SIG-M5 treated with dmso at 0.1 percent for 504 hours (cell line): Measurements from ENCODE around the gene MOB1B.
"Not testable (repeated sequence)": the region's sequence is repeated elsewhere in the genome, so short reads cannot be mapped to it uniquely, and the experiment has no call there.

Source experiments
- DNase-seq: peaks from one replicate; lab custom pipeline; 2025; ENCODE audit not compliant: unreplicated experiment; lab: John Stamatoyannopoulos, UW

Gene MOB1B

DNA sequence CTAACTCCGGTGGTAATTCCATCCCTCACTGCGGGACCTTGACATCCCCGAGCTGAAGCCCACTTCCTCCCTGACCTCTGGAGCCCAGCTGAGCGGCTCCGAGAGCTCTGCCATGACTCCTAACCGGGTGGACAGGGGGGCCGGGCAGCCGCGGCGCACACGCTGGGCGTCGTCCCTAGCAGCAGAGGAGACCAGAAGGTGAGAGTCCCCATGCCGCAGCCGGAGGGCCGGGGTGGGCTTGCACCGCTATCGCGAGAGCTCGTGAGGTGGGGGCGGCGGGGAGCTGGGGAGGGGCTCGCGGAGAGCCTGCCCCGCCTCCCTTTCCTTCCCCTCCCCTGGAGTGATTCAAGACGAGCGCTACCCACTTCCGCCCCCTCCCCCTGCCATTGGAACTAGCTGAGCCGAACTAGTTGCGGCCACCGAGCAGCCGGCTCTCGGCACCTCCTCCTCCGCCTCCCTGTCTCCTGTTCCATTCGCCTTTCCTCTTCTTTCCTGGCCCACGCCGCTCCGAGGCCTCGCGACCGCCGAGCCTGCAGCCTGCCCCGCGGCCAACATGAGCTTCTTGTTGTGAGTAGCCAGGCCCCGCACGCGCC is at the start of gene MOB1B:
Gene MOB1B, plus strand, starts transcription at position 386 of the 593 bp plus-strand sequence. Its CDS starts 168 bp downstream, at position 554.
- peak; percentile 66 for DNase-seq

DNA sequence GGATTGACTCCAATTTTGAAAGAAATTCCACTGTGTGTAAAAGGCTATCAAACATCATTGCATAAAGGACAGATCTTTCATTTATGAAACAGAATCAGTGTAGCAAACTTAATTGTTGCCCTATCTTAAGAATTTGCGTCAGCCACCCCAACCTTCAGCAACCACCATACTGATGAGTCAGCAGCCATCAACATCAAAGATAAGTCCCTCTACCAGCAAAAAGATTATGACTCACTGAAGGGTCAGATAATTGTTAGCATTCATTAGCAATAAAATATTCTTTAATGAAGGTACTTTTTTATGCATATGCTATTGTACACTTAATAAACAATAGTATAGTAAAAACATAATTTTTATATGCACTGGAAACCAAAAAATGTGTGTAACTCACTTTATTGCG is 46.7 kb upstream of the MOB1B start:
- DNase-seq: no peak

DNA sequence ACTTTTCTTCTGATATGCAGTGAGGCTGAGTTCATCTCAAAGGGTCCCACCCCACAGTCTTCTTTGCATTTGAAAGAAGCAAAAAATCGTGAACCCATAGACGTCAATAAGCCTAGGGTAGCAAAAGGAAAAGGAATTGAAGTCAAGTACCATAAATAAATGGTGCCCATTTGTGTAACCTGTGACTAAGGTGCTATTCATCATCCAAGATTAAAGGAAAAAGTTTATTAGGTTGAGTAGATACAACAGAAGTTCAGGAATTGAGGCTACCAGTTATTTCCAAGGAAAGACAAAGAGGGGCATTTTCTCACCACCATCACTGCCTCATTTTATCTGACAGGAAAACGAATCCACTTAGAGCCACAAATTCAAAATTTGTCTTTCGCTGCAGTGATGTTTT is 43.7 kb upstream of the MOB1B start:
- DNase-seq: no peak

DNA sequence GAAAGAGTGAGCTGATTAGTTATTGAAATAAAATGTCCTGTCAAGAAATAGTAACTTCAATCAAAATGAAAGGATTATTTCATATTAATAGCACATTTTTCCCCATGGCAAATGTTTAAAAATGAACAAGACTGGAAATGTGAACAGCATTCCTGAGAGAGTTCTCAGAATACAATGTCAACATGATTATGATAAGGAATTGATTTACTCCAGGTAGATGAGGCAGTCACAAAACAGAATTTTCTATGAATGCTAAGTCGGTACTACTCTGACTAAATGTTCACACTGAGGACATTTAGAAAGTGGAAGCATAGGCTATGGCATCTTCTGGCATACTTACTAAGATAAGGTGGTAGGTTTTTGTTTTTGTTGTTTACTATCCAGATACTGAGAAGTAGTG is 43.1 kb upstream of the MOB1B start:
- no peak for DNase-seq

DNA sequence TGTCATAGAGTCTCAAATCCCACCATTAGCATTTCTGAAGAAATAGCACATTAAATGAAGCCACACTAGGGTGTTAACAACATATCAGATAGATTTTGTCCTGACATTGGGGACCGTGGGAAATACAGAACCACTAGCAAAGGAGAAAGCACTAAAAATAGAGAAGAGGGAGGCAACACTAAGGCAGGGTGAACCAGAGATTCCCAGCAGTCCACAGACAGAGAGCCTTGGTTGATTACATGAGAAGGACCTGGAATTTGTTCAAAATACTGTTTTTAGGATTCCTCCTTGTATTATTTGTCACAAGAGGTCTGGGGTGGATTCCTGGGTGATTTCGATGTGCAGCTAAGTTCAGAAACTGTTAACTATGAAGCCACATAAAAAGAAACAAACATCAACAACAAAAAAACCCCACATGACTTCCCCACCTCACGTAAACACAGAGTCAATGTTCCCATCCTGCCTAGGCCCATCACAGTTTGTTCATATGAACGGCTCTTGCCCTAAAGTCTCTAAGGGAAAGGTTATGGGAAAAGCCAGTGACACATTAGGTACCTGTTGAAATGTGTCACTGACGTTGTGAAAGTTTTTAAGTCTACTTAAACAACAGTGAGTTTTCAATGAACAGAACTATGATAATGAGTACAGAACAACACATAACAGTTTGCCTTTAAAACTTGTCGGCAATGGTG is 38.9 kb upstream of the MOB1B start:
- no peak for DNase-seq

DNA sequence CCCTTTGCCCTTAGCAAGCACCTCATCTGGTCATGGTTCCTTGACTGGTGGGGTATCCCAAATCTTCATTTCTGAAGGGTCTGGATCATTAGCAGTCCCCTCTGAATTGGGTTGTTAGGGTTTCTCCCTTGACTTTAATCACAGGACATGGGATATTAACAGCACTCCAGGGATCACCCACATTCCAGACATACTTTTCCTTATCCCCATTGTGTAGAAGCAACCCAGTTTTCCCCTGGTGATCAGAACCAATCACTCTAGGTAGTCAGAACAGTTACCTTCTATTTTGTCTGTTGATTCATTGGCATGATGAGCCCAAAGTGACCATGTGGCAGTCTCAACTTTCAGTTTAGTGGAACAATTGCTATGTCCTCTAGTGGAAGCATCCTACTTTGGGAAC is 33.4 kb upstream of the MOB1B start:
- no peak for DNase-seq

DNA sequence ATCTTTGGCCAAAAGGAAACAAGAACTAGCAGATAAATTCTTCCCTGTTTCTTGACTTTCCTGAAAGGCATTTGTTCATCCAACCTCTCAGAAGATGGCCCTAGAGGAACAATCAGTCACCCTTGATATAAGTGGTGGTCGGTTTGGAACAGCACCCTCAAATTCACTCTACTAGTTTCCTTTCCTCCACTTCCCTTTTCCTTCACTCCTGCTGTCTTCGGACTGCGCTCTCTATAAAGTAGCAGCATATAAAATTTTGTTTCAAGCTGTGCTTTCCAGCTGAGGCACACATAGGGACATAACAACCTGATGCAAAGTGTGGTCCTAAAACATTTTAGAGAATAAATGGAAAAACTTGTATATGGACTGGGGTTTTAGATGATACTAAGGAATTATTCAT is 29.0 kb upstream of the MOB1B start:
- no peak for DNase-seq

DNA sequence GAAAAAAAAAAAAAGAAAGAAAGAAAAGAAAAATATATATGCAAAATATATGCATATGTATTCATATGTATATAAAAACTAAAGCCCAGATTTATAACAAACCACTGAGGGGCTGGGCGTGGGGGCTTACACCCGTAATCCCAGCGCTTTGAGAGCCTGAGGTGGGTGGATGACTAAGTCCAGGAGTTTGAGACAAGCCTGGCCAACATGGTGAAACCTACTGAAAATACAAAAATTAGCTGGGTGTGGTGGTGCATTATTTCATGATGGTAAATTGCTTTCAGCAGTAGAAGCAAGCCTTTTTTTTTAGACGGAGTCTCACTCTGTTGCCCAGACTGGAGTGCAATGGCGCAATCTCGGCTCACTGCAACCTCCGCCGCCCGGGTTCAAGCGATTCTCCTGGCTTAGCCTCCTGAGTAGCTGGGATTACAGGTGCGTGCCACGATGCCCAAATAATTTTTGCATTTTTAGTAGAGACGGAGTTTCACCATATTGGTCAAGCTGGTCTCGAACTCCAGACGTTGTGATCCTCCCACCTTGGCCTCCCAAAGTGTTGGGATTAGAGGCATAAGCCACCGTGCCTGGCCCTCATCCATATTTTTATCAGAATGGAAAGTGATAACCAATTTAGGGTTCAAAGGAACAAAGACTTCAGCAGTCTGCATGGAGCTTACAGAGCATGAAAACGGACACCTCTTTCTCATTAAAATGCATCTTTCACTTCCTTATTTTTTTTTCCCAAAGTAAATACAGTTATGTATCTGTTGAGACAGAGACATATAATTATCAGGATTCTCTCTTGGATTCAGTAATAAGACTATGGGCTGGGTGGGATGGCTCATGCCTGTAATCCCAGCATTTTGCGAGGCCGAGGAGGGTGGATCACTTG is 27.7 kb upstream of the MOB1B start:
- peak; percentile 36 for DNase-seq

DNA sequence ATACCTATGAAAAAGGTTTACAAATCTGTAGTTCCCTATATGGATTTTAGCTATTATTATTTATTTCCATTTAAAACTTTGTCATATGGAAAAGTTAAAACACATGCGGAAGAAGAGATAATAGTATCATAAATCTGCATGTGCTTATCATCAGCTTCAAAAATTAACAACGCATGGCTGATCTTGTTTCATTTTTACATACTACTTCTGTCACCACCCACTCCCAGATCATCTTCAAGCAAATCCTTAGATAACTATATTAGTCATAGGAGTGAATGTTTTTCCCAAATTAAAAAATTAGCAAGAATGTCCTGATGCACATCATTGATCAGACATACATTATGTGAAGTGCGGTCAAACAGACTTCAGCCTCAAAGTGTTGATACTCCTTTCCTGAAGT is 24.6 kb upstream of the MOB1B start:
- DNase-seq: no peak

DNA sequence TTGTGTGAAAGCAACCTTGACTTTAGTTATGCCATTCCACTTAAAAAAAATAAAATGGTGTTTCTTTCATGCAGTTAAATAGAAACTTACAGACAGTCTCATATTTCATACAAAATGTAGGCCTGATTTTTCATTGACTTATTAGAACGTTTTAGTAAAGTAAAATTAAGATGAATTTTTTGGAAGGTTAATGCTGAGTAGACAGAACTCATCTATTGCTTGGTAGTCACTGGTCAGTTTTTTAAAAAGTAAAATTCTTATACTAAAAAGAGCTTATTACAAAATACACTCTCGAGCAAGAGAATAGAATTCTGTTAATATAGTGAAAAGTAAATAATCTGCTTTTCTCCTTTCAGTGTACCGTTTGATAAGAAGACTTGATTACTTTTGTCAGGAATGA is 21.4 kb upstream of the MOB1B start:
- DNase-seq: no peak

DNA sequence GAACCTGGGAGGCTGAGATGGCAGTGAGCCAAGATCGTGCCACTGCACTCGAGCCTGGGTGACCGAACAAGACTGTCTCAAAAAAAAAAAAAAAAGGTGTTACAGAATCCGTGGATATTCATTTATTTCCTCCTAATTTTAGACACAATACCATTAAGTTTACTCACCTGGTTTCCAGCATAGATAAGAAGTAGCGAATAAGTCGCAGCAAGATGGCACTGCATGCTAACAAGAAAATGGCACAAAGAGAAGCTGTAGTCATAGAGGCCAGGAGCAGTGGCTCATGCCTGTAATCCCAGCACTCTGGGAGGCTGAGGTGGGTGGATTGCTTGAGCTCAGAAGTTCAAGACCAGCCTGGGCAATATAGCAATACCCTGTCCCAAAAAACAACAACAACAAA is 17.0 kb upstream of the MOB1B start:
- no peak for DNase-seq

DNA sequence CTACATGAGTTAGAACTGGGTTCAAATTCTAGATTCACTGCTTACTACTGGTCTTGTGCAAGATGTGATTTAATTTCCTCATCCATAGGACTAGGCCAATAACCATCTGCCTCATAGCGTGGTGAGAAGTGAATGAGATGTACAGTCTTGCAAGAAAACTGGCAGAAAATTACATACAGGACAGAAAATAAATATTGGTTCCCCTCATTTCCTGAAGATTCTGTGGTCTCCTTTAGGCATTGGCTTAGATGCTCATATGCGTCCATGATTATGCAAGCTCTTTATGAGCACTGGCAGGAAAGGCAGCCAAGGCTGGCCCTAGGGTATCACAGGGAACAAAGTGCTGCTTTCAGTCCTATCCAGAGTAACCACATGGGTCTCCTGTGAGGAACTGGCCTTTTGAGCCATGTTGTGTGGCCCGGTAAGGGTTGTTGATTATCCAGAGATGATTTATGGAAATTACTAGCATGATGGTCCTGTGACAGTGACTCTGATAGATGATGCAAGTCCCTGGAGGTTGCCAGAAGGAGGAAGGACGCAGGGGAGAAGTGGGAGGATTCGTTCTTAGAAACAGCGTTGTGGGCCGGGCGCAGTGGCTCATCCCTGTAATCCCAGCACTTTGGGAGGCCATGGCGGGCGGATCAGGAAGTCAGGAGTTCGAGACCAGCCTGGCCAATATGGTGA is 9.9 kb upstream of the MOB1B start:
- peak; percentile 84 for DNase-seq

DNA sequence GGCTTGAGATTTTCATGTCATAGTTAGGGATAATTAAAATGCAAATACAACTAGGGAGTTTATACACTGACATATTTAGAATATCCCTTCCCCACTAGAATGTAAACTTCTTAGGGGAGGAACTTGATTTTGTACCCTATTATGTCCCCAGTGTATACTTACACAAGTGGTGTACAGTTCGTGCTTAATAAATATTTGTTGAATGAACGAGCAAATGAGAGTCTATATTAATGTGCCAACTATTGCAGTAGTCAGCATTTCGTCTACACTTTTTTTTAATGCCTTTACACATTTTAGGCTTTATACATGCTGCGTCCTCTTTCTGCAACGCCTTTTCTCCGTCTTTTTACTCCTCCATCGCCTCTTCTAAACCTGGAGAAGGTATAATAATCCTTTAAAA is 8.4 kb upstream of the MOB1B start:
- no peak for DNase-seq

DNA sequence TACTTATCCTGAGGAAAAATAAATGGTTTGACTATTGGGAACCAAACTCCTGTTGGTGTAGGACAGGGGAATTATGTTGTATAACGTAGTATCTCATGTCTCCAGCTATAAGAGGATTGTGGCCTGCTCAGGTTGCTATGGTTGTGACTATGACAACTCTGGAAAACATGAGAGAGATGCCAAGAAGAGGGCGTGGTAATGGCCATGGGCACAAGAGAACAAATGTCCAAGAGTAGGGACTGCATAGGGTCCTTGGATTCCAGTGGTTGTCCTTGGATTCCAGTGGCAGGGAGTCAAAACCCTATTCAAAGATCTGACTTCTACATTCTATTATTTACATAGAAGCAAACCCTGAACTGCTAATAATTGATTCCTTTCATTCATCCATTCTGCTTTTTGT is 6.8 kb upstream of the MOB1B start:
- no peak for DNase-seq

DNA sequence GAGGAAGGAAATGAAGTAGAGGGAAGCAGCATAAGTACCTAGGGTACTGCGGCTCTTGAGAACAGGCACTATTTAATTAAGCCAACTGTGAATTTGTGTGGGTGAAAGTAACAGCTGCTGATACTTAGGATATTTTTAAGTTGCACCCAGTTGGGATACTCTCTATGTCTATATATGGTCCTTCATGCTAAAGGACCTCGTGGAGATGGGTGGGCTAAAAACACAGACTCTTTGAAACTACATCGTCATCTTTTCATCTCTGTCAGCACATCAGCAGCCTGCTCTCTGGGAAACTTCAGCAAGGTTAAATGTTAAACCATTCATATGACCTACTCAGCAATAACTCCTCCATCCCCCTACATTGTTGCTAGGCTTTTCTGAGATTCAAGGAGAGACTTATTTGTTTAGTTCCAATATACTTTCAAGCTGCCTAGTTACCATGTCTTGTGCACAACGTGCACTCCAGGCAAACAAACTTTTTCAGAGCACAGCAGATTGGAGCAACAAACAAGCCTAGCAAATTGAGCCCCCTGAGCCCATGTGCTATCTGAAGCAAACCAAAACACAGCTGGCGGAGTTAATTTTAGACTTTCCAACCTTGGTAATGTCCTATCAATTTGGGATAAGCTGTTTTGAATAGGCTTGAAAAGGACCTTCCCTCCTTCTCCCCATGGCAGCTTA is 6.2 kb upstream of the MOB1B start:
- no peak for DNase-seq

DNA sequence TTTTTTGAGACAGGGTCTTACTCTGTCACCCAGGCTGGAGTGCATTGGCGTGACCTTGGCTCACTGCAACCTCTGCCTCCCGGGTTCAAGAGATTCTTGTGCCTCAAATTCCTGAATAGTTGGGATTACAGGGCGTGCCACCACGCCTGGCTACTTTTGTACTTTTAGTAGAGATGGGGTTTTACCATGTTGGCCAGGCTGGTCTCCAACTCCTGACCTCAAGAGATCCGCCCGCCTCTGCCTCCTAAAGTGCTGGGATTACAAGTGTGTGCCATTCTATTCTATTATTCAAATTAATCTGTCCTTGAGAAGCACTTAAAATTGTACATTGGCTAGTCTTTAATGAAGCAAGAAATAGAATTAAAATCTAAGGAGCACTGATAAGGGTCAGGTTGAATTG is 3.6 kb upstream of the MOB1B start:
- not testable (repeated sequence) for DNase-seq

DNA sequence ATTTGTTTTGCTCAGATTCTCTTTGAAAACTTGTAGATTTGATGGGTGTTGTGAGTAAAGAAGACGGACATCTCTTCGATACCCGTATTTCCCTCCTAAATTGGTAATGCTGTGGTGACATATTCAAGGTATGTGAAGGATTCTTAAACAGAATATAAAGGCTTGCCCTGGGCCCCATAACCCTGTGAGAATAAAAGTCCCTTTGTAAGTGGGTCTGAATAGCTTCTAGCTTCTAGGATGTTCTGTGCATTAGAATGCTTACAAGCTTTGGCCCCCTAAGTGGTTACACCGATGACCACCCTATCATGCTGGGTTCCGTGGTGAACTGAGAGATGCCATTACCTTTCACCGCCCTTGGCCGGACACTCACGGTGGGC is 574 bp upstream of the MOB1B start:
- no peak for DNase-seq

DNA sequence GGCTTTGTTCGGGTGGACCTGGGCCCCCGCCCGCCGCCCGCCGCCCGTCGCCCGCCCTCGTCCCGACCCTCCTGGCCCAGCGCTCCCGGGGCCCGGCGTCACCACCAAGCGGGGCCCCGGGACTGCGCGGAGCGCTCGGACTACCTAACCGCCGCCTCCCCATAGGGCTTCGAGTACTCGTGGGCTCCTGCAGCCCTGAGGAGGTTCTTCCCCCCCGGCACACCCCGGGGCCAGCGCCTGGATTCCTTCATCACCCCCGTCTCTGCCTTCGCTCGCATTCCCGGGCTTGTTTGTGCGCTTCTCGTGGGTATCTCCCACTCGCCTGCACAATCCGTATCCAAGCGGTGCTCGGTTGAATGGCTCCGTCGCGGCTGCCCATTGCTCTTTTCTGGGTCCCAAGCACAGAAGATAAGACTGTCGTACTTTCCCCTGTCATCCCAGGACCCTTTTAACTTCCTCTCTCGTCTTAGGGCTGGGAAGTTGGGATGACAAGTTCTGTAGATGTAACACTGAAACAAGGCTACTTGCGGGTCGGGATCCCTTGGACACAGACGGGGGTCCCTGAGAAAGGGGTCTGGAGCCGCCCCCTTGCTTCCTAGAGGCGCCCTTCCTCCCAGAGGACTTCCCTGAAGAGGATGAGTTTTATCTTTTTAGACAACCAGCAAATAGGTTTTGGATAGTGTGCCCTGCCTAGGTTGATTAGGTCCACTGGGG is 565 bp downstream of the MOB1B start:
- DNase-seq: peak; percentile 31

DNA sequence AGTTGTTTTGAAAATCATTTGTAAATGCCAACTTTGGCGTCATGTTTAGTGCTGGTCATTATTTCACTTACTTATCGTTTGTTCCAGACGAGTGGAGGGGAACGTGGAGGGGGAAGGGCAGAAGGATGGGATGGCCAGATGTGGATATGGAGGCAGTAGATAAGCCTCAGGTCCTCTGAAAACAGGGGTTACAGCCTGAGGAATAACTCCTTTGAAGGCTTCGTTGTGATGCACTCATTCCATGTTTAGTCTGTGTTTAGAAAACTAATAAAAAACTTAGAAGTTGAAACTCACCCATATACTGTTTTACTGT is 1.1 kb downstream of the MOB1B start:
- no peak for DNase-seq

DNA sequence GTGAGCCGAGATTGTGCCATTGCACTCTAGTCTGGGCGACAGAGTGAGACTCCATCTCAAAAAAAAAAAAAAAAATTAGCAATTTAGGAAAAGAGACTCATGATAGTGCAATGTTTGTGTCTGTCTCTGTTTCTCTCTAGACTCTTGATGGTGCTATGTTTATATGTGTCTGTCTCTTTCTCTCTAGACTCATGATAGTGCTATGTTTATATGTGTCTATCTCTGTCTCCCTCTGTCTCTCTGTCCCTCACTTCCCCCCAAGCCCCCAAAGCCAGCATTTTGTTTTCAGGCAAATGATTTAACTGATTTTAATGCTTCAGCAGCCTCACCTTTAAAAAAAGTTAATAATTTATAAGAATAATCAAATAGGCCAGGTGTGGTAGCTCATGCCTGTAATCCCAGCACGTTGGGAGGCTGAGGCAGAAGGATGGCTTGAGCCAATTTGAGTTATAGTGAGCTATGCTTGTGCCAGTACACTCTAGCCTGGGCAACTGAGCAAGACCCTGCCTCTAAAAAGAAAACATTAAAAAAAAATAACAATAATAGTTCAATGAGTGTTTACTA is 6.9 kb downstream of the MOB1B start:
- no peak for DNase-seq
